GM21515 (cell line): ENCODE data around the gene UNC79.

Source experiments
- ATAC-seq: cut with Tn5 transposase; IDR thresholded peaks from one replicate; pipeline ENCODE4 v1.9.1; 2021; ENCODE audit not compliant: unreplicated experiment

Gene UNC79

DNA sequence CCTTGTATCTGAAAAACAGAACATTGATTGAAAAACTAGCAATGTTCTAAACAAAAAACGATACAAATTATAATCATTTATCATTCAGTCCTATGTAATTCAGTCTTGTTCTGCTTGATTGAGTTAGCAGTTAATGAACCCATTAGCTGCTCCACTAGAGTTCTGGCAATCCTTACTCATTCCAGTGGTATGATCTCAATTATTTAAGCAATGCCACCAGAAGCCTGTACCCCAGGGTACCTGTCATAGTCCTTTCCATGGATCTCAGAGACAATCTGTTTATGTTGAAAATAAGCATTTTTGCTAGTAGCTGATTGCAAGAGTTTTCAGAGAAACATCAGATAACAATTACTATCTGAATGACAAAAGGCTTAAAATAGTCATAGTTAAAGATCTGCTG, 115.9 kb downstream of the UNC79 start:
- no peak for ATAC-seq

GRCh38 chr14:93548102-93548843, 117.5 kb downstream of the UNC79 start:
- ATAC-seq: peak; percentile 62

GRCh38 chr14:93549595-93549994, 118.9 kb downstream of the UNC79 start:
- no peak for ATAC-seq

DNA sequence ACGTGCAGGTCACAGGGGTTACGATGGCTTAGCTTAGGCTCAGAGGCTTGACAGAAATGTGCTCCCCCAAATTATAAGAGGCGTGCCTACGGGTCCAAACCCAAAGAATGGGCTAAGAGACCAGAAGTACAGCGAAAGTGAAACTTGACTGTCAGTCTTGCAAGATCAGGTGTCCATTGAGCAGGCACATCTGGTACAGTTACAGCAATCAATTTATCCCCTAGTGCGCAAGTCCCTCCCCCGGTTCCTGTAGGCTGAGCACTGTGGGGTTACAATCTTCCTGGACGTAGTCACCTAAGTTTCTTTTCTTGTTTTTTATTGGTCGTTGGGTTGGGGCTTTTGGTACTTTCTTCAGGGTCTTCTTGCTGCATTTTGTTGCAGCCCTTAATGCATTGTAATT, 134.2 kb downstream of the UNC79 start:
- ATAC-seq: no peak

DNA sequence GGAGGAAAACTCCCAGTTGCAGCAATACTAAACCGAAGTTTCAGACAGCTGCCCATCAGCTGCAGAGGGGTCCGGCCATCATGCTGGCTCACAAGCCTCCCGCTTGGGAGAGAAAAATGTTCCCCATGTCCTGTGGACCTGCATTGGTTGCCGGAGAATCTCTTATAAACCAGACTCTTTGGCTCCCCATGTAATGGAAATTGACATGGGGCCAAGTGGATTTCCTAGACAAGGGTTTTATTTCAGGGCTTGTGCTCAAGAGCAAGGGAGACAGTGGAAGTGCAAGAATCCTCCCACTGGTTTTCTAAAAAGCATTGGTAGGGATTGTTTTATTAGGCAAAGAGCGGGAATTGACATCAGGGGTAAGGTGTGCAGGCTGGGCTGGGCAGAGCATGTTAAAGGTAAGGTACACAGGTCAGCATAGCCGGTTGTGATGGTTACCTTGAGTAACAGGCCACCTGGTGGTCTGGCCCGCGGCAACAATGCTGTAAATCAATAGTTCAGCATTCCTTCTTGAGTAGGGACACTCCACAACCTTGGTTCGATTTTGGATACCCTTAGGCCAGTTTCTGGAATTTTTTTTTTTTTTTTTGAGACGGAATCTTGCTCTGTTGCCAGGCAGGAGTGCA, 135.4 kb downstream of the UNC79 start:
- ATAC-seq: no peak

GRCh38 chr14:93571275-93571674, 140.5 kb downstream of the UNC79 start:
- ATAC-seq: no peak

DNA sequence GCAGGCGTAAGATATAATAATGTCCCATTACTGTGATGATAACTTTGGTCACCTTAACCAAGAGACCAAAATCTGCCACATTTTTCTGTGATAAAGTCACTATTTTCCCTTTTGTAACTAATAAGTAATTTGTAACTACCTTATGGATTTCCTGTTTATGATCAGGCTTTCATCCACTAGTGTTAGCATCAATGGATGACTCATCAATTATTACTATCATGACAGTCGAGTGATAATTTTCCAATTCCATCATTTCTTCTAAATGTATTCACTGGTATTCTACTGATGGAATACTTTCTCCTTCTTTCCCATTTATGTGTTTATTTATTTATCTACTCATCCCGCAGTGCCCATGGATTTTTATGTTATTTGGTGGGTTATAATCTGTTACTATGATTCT, 148.4 kb downstream of the UNC79 start:
- no peak for ATAC-seq

- ATAC-seq: no peak
These were observed 151.8 kb downstream of the UNC79 start for GRCh38 chr14:93582516-93582915.

DNA sequence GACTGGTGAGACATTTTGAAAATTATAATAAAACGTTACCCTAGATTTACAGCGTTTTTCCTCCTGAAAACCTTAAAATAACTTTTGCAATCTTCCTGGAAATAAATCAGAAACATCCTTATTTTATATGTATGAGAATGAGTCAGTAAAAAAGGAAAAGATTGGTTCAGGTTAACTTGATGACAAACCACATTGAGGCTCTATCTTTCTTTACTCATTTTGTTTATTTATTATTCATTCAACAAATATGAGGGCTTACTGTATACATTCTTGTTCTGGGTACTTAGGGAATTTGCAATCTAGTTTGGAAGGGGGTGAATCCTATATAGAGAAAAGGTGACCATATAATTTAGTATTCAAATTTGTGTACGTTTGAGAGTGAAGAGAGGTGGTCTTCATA, 156.6 kb downstream of the UNC79 start:
- ATAC-seq: no peak

- ATAC-seq: no peak
These were observed 160.8 kb downstream of the UNC79 start for GRCh38 chr14:93591506-93591905.

DNA sequence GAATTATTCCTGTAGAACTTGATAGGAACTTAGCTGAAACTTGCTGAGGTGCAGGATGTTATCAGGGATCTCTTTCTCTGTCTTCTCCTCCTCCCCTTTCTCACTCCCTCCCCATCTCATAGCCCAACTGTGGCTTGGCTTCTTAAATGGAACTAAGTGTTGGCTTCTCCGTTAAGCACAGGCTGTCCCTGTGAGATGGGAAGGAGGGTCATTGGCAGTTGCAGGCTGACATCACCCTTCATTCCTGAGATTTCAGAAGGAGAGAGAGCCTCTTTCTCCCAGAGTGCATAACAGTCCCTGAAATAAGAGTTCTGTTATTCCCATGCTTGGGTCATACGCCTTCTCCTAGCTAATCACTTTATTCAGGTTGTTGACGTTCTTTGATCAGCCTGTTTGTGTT, 162.0 kb downstream of the UNC79 start:
- ATAC-seq: no peak

- ATAC-seq: no peak
These were observed 175.4 kb downstream of the UNC79 start for GRCh38 chr14:93606091-93606490.

DNA sequence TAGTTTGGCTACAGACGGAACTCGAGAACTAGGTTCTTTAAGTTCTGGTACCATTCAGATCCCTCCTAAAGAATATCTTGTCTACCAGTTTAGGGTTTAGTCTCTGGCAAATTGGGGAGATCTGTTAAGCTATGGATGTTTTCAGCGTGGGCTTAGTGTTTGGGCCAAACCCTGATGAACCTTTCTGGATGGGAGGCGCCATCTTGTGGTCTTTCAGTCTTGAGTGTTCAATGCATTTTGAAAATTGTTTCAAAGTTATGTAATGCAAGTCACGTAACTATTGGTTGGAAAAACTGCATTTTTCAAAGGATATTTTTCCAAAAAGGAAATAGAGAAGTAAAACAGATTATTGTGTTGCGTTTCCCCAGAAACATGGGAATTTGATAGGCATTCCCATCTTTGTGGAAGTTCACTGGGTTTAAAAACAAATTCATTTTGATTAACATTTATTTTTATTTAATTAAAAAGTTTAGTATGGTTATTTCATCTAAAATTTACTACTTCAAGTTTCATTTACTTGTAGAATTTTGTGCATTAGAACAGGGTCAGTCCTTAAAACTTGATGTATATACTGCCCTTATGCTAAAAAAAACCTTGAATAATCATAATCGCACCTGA, 188.5 kb downstream of the UNC79 start:
- ATAC-seq: no peak

DNA sequence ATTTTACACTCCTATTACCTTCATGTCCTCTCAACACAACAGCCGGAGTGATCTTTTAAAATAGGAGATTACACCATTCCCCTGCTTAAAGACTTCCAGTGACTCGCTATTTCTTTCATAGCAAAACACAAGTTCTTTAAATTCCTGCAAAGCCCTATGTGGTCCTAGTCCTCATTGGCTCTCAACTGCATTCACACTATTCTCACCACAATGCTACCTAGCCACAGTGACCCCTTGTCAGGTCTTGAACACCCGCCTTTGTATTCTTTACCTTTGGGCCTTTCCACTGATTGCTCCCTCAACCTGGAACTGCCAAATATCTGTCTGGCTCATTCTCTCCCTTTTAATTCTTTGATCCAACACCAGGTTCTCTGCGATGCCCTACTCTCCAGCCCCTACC, 197.3 kb downstream of the UNC79 start:
- ATAC-seq: no peak

GRCh38 chr14:93629643-93630042, 198.9 kb downstream of the UNC79 start:
- ATAC-seq: no peak

DNA sequence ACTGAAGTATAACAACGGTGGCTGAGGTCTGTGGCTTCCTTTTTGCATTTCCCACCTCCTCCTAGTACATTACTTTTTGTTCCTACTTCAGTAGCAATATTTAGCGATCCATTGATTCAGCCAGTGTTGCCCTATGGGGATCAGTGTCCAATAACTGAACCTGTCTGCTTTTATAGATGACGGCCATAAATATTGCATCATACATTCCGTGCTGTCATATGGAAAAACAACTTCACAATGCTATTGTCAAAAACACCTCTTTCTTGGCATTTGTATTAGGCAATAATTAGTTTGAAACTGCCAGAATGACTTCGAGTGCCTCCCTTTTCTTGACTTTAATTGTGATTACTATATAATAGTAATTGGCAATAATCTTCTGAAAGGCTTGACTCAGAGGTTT, 208.1 kb downstream of the UNC79 start:
- no peak for ATAC-seq

DNA sequence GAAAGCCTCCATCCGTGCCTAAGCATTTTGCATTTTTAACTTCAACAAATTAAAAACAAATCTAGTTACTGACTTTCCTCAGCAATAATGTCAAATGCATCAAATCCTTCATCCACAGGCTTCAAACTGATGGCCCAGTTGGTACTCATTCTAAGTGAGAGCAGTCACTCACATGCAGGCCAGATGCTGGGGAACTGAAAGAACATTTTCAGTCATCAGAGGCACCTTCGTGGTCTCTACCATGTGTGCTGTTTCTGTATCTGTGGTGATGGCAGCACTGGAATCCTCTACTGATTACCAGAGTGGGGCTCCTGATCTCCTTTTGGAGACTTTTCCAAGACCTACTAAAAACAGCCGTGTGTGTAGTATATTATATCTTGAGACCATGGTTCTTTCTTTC, 212.4 kb downstream of the UNC79 start:
- no peak for ATAC-seq

GRCh38 chr14:93643676-93644075, 212.9 kb downstream of the UNC79 start:
- no peak for ATAC-seq

- no peak for ATAC-seq
These were observed 214.5 kb downstream of the UNC79 start for GRCh38 chr14:93645200-93645599.

- ATAC-seq: no peak
These were observed 217.9 kb downstream of the UNC79 start for GRCh38 chr14:93648440-93649168.

DNA sequence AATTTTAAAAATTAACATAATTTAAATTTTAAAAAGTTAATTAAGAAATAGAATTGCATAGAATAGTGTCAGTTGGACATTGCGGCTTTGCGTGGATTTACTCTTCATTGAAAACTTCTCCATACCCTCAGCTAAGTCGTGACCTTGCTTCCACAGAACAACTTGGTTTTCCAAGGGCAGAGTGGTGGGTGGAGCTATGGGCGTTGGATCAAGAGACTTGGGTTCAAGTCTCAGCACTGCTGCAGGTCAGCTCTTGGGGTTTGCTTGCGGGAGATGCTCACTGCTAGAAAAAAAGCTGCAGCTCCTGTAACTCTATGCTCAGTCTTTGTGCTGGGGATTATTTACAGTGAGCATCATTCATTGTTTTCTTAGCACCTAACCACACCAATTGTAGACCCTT, 223.9 kb downstream of the UNC79 start:
- no peak for ATAC-seq
